NCI-H128 (cell line): ENCODE data around the gene MAN1A2.
"Not testable (repeated sequence)": the region's sequence is repeated elsewhere in the genome, so short reads cannot be mapped to it uniquely, and the experiment has no call there.

Experiments
- DNase-seq: peaks from one replicate; lab custom pipeline; 2025; ENCODE audit not compliant: unreplicated experiment; lab: John Stamatoyannopoulos, UW

Gene MAN1A2

DNA sequence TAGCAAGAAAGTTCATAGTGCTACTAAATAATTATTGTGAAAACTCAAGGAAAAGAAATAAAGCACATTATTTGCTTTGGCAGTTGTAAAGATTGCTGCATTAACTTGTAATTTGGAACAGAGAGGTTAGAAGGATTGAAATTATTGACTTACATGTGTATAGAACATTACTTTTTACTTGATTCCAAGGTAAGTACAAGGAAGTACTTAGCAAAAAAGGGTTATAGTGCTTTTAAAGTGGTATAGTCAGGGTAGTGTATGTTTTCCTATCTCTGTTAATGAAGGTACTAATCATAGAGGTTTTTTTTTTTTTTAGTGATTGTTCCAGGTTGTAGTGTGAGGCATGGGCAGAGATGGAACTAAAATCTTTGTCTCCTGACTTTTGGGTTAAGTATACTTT, 29.4 kb downstream of the MAN1A2 start:
- no peak for DNase-seq

DNA sequence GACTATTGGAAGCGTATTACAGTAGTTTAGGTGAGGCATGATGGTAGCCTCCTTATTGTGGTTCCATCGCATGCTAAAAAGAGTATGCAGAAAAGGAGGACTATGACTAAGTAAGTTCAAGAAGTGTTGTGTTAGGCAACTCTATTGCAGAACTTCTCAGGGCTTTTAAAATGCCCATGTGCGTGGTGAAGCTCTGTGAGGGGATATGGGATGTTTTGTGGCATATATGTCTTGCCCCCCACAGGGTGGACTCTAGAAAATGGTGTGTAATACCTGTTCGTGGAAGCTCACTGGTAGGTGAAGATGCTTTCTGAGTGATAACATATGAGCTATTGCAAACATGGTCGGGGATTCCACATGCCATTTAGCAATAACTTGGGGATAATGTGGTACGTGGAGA, 31.7 kb downstream of the MAN1A2 start:
- no peak for DNase-seq

DNA sequence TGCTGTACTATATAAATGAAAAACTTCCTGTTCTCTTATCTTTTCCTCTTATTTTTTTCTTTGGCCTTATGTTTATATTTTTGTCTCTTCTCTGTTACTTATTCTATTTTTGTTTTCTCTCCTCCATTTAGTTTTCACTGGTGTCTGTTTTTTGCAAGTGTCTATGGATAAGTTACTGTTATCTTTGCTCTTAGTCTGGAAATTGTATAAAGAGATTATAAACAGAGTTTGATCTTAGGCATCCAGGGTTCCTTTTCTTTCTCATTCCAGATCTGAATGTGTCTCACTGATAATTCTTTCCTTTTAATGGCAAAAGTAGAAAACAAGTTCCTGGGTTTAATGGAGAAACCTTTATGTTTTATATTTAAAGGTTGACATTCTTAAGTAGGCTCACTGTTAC, 34.5 kb downstream of the MAN1A2 start:
- no peak for DNase-seq

DNA sequence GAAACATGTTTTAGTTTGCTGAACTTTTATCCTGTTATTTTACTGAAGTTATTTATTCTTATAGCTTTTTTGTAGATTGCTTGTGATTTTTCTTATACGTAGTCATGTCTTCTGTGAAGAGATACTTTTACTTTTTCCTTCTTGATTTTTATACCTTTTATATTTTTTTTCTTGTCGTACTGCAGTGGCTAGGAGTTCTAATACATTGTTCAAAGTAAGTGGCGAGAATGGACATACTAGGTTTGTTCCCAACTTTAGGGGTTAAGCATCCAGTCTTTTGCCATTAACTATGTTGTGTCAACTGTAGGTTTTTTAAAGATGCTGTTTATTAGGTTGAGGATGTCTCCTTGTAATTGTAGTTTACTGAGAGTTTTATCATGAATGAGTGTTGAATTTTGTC, 36.3 kb downstream of the MAN1A2 start:
- DNase-seq = no peak

DNA sequence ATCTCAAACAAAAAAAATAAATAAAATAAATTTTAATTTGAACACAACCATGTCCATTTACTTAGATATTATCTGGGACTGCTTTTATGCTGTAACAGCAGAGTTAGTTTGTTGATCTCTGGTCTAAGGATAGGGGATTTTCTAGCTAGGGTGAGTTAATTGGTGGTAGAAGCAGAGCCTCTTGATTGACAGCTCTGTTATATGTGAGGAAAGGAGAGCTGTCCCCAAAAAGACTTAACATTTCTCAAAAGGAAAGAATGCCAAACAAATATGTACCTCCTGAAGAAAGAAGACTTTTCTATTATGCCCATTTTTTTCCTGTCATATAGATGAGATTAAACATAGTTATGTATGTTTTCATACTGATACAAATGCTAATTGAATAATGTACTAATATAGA, 37.8 kb downstream of the MAN1A2 start:
- DNase-seq = no peak

DNA sequence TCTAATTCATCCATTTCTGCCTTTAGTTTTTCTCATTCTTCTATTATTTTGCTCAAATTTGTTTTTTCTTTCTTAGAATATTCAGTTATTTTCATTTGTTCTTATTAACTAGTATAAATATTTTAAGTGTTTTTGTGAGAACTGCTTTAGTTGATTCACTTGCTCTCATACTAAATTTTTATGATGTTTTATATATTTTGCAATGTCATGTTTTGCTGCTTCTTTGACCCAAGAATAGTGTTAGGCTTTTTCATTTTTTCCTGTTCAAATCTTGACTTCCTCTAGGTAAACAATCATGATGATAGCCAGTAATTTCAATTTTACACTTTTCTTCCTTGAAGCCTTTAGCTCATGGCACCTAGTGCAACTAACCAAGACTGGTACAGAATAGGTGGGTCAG, 45.2 kb downstream of the MAN1A2 start:
- DNase-seq = no peak

DNA sequence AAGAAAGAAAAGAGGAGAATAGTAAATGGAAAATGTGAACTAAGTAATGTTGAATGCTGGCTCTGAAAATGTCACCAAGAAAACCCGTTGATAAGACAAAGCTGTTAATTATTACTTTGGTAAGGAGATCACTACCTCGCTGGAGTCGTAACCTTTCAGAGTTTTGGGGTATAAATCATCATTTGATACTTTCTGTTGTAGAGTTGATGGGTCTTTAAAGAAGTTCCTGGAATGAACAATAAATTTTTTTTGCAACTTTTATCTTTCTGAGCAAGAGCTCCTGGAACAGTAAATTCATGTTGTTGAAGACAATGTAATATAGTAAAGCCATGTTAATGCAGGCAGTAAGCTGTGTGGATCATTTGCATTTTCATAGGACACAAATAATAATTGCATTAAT, 46.2 kb downstream of the MAN1A2 start:
- no peak for DNase-seq

DNA sequence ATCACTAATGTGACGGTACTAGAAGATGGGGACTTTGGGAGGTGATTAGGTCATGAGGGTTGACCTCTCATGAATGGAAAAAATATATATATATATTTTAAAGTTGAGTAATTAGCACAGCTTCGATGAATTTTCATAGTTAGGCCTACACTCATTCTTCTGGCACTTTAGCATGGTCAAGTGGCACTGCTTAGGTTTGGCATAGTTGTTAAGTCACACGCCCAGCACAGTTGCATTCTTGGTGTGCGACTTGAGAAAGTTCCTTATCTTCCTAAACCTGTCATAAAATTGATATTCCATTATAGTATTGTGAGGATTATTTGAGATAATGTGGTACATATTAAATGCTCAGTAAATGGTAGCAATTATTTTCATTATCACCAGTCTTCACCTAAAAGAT, 47.7 kb downstream of the MAN1A2 start:
- DNase-seq = no peak

DNA sequence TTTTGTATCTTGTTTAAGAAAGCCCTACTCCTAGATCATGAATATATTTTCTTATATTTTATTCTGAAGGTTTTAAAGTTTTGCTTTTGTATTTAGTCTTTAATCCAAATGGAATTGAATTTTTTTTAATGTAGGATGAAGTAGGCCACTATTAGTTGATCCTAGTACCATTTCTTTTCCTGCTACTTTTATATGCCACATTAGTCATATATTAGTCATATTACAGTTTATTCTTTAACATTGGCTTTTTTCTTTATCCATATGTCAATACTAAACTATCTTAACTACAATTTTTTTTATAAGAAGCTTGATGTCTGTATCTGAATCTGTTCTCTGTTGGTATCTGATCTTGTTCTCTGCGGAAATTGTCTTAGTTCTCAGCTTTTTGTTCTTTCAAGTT, 48.8 kb downstream of the MAN1A2 start:
- no peak for DNase-seq

DNA sequence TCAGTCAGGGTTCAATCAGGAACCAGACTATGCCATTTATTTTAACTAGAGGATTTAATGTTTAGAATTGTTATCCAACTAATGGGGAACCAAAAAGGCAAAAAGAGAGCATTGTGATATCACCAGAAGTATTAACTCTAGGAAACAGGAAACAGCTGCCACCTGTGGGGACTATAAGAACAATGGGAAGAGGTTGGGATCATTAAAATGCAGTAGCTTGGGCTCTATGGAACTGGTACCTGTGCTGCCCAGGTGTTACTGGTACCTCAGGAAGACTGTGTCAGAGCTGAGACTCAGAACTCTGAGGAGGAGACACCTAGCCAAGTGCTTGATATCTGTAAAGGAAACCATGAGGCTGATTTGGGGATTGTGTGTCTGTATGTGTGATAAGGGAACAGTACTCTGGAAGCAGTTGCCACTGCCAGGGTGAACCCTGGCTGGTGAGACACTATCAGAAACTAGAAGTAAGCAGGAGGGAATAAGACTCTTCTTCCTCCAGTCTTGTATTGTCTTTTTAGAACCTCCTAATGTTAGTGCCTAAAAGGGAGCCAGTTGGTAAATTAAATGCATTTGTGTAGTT, 49.4 kb downstream of the MAN1A2 start:
- no peak for DNase-seq

DNA sequence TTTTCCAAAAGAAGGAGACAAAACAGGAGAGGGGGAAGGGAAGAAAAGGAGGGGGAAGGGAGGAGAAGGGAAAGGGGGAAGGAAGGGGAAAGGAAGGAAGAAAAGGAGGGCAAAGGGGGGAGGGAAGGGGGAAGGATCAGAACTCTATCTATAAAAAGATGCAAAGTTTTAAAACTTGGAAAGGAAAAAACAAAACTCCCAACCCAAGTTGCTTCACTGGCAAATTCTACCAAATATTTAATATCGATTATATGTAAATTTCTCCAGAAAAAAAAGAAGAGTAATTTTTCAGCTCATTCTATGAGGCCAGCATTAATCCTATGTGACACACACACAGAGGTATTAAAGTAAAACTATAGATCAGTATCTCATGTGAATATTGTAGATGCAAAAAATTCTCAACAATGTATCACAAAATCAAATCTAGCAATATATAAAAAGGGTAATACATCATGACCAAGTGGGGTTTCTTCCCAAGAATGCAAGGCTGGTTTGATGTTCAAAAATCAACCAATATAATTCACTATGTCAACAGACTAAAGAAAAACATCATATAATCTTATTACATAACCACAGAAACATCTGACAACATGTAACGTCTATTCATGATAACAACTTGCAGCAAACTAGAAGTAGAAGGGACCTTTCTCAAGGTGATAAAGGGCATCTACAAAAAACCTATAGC, 57.9 kb downstream of the MAN1A2 start:
- no peak for DNase-seq

DNA sequence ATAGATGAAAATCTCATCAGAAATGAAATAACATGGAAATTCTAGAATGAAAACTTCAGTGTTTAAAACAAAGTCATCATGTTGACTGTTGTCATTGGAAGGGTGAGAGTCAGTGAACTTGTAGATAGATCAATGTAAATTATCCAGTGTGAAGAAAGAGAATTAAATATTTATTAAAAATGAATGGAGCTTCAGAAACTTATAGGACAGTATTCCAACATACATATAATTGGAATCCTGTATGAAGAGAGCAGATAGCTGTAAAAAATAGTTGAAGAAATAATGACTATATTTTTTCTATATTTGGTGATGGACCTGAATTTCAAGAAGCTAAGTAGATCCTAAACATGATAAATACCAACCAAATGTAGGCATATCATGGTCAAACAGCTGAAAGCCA, 60.0 kb downstream of the MAN1A2 start:
- DNase-seq = no peak

DNA sequence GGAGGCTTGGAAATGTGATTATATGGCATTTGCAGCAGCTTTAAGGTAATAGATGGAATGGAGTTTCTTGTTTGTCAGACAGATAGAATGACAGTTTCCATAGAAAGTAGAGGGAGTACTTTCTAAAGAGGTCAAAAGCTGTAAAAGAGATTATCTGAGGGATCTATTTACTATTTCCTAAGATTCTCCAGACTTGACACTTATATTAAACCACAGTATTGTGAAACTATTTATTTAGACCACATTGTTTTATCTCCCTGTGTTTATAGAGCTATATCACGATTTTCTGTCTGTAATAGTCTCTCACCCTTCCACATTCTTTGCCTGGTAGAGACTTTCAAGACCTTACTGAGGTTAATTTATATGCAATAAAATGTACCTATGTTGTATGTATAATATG, 66.7 kb downstream of the MAN1A2 start:
- no peak for DNase-seq

DNA sequence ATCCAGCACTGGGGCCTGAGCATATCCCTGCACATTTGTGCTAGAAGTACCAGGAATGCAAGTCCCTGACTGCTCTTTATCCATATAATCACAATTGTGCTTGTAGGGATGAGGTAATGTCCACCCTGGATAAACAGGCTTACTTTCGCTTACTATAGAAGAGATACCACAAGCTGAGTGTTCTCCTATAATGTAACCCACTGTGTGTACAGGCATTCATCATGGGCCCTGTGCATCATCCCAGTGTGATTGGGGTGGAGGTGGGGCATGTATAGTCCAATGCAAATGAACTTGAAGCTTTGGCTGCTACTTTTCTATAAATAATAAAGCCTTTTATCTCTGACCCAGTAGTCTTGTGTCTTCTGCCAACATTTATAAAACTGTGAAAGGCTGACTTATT, 69.3 kb downstream of the MAN1A2 start:
- DNase-seq = no peak

DNA sequence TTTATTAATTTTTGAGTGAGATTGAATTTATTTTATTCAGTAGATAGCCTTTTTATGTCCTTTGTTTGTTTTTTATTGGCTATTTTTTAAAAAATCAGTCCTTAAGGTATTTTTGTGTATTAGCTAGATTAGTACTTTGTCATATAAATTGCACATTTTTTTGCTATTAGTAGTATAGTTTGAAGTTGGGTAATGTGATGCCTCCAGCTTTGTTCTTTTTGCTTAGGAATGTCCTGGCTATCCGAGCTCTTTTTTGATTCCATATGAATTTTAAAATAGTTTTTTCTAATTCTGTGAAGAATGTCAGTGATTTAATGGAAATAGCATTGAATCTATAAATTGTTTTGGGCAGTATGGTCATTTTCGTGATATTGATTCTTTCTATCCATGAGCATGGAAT, 80.4 kb downstream of the MAN1A2 start:
- DNase-seq = no peak

DNA sequence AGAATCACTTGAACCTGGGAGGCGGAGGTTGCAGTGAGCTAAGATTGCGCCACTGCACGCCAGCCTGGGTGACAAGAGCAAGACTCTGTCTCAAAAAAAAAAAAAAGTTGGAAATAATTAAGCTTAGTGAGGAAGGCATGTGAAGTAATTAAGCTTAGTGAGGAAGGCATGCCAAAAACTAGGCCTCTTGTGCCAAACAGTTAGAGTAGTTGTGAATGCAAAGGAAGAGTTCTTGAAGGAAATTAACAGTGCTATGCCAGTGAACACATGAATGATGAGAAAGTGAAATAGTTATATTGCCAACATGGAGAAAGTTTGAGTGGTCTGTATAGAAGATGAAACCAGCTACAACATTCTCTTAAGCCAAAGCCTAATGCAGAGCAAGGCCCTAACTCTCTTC, 85.0 kb downstream of the MAN1A2 start:
- no peak for DNase-seq

DNA sequence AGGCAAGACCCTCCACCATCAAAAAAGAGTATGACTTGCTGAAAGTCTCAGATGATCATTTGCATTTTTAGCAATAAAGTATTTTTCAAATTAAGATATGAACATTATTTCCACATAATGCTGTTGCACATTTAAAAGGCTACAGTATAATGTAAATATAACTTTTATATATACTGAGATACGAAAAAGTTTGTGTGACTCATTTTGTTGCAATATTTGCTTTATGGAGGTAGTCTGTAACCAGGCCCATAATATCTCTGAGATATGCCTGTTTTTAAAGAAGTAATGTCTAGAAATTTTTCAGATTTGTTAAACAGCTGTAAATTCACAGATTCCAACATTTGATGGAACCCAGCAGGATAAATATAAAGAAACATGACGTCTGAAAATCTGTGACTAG, 86.7 kb downstream of the MAN1A2 start:
- DNase-seq = no peak

DNA sequence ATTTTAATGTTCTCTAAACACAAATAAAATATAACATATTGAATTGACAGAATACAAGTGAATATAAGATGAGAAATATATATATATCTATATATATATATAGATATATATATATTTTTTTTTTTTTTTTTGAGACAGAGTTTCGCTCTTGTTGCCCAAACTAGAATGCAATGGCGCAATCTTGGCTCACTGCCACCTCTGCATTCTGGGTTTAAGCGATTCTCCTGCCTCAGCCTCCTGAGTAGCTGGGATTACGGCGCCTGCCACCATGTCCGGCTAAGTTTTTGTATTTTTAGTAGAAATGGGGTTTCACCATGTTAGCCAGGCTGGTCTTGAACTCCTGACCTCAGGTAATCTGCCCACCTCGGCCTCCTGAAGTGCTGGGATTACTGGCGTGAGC, 91.2 kb downstream of the MAN1A2 start:
- DNase-seq = not testable (repeated sequence)

DNA sequence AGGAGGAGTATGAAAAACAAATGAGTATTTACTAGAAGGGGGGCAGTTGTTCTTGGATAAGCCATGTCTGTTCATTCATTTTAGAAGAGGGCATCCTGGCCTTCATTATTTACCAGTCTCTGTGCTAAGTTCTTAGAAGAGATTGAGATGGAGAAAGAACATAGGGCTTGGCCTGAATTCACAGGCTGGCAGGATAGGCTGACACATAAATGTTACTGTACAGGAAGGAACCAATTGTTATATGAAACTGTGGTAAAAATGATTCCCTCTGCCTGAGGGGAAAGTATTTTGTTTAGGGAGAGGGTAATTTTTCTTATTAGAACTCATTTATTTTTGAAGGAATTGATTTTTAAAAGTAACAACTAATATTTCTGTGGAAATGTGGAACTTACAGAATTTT, 99.5 kb downstream of the MAN1A2 start:
- no peak for DNase-seq

DNA sequence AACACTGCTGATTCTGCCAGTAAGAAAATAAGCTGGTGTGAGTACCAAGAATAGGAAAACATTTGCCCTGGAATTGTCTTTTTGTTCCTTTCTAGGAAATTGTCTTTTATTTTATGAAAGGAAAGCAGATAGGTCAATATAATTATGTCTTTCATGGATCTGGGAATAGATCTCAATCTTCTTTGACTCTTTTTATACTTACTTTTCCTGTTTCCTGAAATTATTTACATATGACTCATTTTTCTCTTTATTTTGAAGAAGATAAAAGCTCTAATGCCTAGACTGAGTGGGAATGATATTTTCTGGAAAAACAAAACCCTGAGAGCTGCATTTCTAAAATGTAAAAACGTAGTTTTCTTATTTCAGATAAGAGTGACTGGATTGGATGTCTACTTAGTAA, 100.1 kb downstream of the MAN1A2 start:
- no peak for DNase-seq

DNA sequence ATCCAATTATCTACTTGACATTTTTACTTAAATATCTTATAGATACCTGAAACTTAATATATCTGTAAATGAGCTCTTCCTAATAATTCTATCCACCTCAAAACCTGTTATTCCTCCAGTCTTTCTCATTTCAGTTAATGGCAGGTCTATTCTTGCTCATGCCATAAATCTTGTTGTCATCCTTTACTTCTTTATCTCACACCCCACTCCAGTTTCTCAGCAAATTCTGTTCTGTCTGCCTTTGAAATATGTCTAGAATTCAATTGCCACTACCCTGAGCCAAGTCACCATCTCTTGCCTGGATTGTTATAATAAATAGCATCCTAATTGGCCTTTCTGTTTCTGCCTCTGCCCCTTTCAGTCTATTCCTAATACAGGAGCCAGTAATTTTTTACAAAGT, 105.8 kb downstream of the MAN1A2 start:
- DNase-seq = no peak

DNA sequence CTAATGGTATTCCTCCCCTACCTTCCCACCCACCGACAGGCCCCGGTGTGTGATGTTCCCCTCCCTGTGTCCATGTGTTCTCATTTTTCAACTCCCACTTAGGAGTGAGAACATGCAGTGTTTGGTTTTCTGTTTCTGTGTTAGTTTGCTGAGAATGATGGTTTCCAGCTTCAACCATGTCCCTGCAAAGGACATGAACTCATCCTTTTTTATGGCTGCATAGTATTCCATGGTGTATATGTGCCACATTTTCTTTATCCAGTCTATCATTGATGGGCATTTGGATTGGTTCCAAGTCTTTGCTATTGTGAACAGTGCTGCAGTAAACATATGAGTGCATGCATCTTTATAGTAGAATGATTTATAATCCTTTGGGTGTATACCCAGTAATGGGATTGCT, 108.2 kb downstream of the MAN1A2 start:
- DNase-seq = not testable (repeated sequence)

DNA sequence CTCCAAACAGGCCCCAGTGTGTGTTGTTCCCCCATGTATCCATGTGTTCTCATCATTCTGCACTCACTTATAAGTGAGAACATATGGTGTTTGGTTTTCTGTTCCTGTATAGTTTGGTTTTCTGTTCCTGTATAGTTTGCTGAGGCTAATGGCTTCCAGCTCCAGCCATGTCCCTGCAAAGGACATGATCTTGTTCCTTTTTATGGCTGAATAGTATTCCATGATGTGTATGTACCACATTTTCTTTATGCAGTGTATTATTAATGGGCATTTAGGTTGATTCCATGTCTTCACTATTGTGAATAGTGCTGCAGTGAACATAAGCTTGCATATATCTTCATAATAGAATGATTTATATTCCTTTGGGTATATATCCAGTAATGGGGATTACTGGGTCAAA, 111.8 kb downstream of the MAN1A2 start:
- DNase-seq = no peak
